Lower lobe of right lung (tissue), 2 donors: ENCODE measurements around the gene CNIH3. TPM values are rescaled to one million over a fixed set of nuclear protein-coding genes. Genes with fewer than 3 reads are reported as not detected.

Source experiments
- ATAC-seq, 2 donors: fragments of 200-7000 bp; cut with Tn5 transposase; one replicate each; pipeline ENCODE4 v1.9.1; 2020 to 2022; ENCODE audit warnings: mild to moderate bottlenecking in 2 of 2, moderate library complexity in 2 of 2
- DNase-seq: peaks from one replicate; pipeline ENCODE4 v3.0.0-alpha.2; 2020
- H3K27ac ChIP-seq: fragments of 200-600 bp; one replicate; pipeline ENCODE4 v1.8.0; 2022
- H3K27me3 ChIP-seq: fragments of 200-600 bp; one replicate; pipeline ENCODE4 v1.8.0; 2022; ENCODE audit warnings: low read depth
- H3K36me3 ChIP-seq: fragments of 200-600 bp; one replicate; pipeline ENCODE4 v1.8.0; 2022; ENCODE audit warnings: mild to moderate bottlenecking
- H3K4me1 ChIP-seq: fragments of 200-600 bp; one replicate; pipeline ENCODE4 v1.8.0; 2022
- H3K4me3 ChIP-seq: fragments of 200-600 bp; one replicate; pipeline ENCODE4 v1.8.0; 2022; ENCODE audit warnings: mild to moderate bottlenecking
- H3K9me3 ChIP-seq: fragments of 200-600 bp; one replicate; pipeline ENCODE4 v1.8.0; 2022
- intact Hi-C: fragments of 100-400 bp; cut with DNase I; formaldehyde crosslinking; loops from one replicate; pipeline ENCODE4 v1.11.0; 2022
- total RNA-seq: library from RNA; stranded (reverse); fragmentation: NEBNext Ultra II Directional; extraction: Animal tissue kit (Norgen Biotek cat#: 25700); gene quantifications from one replicate; pipeline ENCODE4 v1.2.1, GENCODE V29; 2021
- TF ChIP-seq, protein P1 (sequence below): fragments of 200-600 bp; IDR thresholded peaks from one replicate; pipeline ENCODE4 v1.8.0; 2022; ENCODE audit warnings: antibody characterized with exemption, mild to moderate bottlenecking
- donor health status: DM: no; HTN: yes; CAD: no; lungs with severe emphysema.

Gene CNIH3
- total RNA-seq, 1 donor from 2014 or later = 2.1 TPM

DNA sequence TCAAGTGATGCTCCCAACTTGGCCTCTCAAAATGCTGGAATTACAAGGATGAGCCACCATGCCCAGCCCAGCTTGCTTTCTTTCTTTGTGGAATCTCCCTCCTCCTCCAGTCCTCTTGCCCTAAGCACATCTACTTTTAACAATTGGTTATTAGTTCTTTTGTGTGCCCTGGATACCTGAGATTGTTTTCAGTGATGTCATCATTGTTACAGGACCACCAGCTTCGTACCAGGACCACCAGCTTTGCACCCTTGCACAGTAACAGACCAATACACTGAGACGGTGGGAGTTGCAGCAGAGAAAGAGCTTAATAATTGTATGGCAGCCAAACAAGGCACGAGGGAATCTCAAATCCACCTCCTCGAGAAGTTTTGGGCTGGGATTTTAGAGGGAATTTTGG, 71.3 kb downstream of the CNIH3 start:
- no peak overlapping the region for H3K4me3 ChIP-seq
- TF ChIP-seq, protein P1, sequence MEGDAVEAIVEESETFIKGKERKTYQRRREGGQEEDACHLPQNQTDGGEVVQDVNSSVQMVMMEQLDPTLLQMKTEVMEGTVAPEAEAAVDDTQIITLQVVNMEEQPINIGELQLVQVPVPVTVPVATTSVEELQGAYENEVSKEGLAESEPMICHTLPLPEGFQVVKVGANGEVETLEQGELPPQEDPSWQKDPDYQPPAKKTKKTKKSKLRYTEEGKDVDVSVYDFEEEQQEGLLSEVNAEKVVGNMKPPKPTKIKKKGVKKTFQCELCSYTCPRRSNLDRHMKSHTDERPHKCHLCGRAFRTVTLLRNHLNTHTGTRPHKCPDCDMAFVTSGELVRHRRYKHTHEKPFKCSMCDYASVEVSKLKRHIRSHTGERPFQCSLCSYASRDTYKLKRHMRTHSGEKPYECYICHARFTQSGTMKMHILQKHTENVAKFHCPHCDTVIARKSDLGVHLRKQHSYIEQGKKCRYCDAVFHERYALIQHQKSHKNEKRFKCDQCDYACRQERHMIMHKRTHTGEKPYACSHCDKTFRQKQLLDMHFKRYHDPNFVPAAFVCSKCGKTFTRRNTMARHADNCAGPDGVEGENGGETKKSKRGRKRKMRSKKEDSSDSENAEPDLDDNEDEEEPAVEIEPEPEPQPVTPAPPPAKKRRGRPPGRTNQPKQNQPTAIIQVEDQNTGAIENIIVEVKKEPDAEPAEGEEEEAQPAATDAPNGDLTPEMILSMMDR = no peak
- no peaks in the 10 kb centered on the region for H3K27me3 ChIP-seq
- no peak for ATAC-seq
- no peaks in the 10 kb centered on the region for H3K9me3 ChIP-seq
- no peaks in the 10 kb centered on the region for H3K4me1 ChIP-seq
- H3K27ac ChIP-seq = no peak overlapping the region
- no peak for DNase-seq
- intact Hi-C loops = no loop called here
- no peaks in the 10 kb centered on the region for H3K36me3 ChIP-seq

DNA sequence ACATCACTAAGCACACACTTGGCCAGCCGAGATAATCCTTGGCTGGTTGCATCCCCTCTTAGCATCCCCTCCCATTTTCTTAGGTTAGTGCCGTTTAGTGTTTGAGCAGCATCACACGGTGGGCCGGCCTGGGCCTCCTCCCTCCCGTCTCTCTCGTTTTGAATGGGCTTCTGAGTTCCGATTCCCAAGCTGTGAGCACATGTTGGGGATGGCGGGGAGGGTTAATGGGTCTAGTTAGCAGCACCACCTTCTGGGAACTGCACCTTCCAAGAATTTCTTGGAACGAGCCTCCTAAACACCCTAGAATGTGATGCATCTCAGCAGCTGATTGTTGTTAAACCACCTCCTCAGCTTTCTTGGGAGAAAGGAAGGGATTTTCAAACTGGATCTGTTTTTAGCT, 73.3 kb downstream of the CNIH3 start:
- Histone ChIP-seq H3K9me3 (no peaks in the 10 kb centered on the region), H3K4me3 (no peak overlapping the region), H3K36me3 (no peaks in the 10 kb centered on the region), H3K4me1 (no peaks in the 10 kb centered on the region), H3K27me3 (no peaks in the 10 kb centered on the region), H3K27ac (no peak overlapping the region)
- ATAC-seq (no peak), DNase-seq (no peak)
- TF ChIP-seq, protein P1 = no peak
- intact Hi-C loops = no loop called here

DNA sequence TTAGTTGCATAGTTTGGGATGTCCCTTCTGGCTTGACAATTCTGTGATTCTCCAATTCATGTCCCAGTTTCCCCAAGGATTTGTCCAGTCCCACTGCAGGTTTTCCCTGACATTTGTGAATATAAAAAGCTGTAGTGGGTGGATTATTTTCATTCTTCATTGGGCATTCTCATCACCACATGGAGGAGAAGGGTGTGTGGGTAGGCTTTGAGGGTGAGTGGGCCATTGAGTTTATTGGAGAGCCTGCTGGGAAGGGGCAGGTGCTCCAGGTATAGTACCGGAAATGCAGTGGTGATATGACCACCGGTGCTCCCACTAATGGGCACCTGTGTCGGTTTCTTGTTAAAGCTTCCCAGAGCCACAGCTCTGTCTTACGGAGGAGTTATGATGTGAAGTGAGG, 74.5 kb downstream of the CNIH3 start:
- no peak overlapping the region for H3K4me3 ChIP-seq
- H3K27me3 ChIP-seq = no peaks in the 10 kb centered on the region
- ATAC-seq (no peak), DNase-seq (no peak)
- TF ChIP-seq, protein P1 = no peak
- intact Hi-C loops = no loop called here
- no peaks in the 10 kb centered on the region for H3K36me3 ChIP-seq
- H3K27ac ChIP-seq = no peak overlapping the region
- no peaks in the 10 kb centered on the region for H3K4me1 ChIP-seq
- H3K9me3 ChIP-seq = no peaks in the 10 kb centered on the region

DNA sequence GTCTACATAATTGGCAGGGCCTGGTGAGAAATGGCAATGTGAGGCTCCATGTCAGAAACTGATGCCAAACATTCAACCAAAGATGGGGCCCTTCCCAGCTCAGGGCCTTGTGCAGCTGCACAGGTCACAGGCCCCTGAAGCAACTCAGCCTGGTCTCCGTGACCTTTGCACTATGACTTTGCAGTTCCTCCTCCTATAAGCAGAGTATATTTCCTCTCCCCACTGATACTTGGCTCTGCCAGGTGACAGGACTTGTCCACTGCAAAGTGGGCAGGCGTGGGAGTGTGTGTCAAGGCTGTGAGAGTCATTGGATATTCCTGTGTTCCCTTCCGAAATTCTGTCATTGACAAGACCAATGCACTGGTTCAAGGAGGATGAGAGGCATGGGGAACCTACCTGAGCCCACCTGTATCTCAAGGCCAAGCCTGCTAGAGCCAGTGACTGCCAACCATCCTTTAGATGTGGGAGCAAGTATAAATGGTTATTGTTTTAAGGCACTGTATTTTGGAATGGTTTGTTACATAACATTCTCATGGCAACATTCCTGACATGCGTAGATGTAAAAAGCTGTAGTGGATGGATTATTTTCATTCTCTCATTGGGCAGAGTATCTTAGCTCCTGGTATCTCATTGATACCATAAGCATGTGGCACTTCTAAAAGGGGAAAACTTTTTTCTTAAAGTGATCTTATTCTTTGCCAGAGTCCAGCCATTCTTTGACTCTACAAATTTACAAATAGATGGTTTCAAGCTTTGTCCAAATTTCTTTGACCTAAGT, 75.2 kb downstream of the CNIH3 start:
- intact Hi-C loops = no loop called here
- ATAC-seq (no peak), DNase-seq (no peak)
- Histone ChIP-seq H3K27ac (no peak overlapping the region), H3K4me1 (no peaks in the 10 kb centered on the region), H3K9me3 (no peaks in the 10 kb centered on the region), H3K27me3 (no peaks in the 10 kb centered on the region), H3K36me3 (no peaks in the 10 kb centered on the region), H3K4me3 (no peak overlapping the region)
- TF ChIP-seq, protein P1 = no peak

DNA sequence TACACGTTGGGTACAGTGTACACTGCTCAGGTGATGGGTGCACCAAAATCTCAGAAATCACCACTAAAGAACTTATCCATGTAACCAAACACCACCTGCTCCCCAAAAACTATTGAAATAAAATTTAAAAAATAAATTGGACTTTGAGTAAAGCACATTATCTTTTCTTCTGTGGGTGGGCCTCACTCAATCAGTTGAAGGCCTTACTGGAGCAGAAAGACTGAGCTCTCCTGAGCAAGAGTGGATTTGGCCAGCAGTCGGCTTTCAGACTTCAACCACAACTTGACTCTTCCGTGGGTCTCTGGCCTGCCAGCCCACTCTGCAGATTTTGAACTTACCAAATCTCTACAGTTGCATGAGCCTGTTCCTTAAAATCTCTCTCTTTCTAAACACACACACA, 78.9 kb downstream of the CNIH3 start:
- no peaks in the 10 kb centered on the region for H3K4me1 ChIP-seq
- no peaks in the 10 kb centered on the region for H3K9me3 ChIP-seq
- H3K27me3 ChIP-seq = no peaks in the 10 kb centered on the region
- no peak for ATAC-seq
- H3K4me3 ChIP-seq = no peak overlapping the region
- no peaks in the 10 kb centered on the region for H3K36me3 ChIP-seq
- TF ChIP-seq, protein P1 = no peak
- no peak for DNase-seq
- no peak overlapping the region for H3K27ac ChIP-seq
- intact Hi-C loops = no loop called here
